Effector CD8-positive, alpha-beta T cell (primary cell): ENCODE measurements around the gene TMEM203.
"Not testable (repeated sequence)": the region's sequence is repeated elsewhere in the genome, so short reads cannot be mapped to it uniquely, and the experiment has no call there.

Experiments
- DNase-seq: peaks from one replicate; lab custom pipeline; 2025; lab: John Stamatoyannopoulos, UW

Gene TMEM203

GRCh38 chr9:137242269-137243203 lies 37.1 kb upstream of the TMEM203 start:
- peak; percentile 19 for DNase-seq

- peak; percentile 54 for DNase-seq
Observed at GRCh38 chr9:137241490-137242268, 36.2 kb upstream of the TMEM203 start.

- peak; percentile 96 for DNase-seq
Observed at GRCh38 chr9:137240841-137241489, 35.5 kb upstream of the TMEM203 start, which contains the start of gene TUBB4B. Gene TUBB4B (plus strand): TSS chr9:137241287. CDS start chr9:137241361, 74 bp downstream.

GRCh38 chr9:137240318-137240840 lies 34.9 kb upstream of the TMEM203 start:
- peak; percentile 70 for DNase-seq

- DNase-seq: not testable (repeated sequence)
Observed at GRCh38 chr9:137239541-137240200, 34.2 kb upstream of the TMEM203 start.

- no peak for DNase-seq
Observed at GRCh38 chr9:137237759-137238726, 32.6 kb upstream of the TMEM203 start.

- no peak for DNase-seq
Observed at GRCh38 chr9:137236936-137237421, 31.5 kb upstream of the TMEM203 start.

- peak; percentile 88 for DNase-seq
Observed at GRCh38 chr9:137236238-137236935, 30.9 kb upstream of the TMEM203 start.

GRCh38 chr9:137235424-137236237 lies 30.2 kb upstream of the TMEM203 start:
- no peak for DNase-seq

GRCh38 chr9:137234758-137235423 lies 29.4 kb upstream of the TMEM203 start:
- no peak for DNase-seq

GRCh38 chr9:137234055-137234697 lies 28.7 kb upstream of the TMEM203 start:
- no peak for DNase-seq

GRCh38 chr9:137233143-137233980 lies 27.9 kb upstream of the TMEM203 start:
- no peak for DNase-seq

- DNase-seq: no peak
Observed at GRCh38 chr9:137232510-137232909, 27.1 kb upstream of the TMEM203 start.

- DNase-seq: no peak
Observed at GRCh38 chr9:137232101-137232500, 26.7 kb upstream of the TMEM203 start.

GRCh38 chr9:137231372-137232039 lies 26.1 kb upstream of the TMEM203 start:
- DNase-seq: no peak
